Measurements from ENCODE around the gene TCERG1L. TPM values are rescaled to one million over a fixed set of nuclear protein-coding genes. Genes with fewer than 3 reads are reported as not detected.

Gene TCERG1L
- total RNA-seq, 1 donor from 2014 or later = 2.7 TPM

- no peak for DNase-seq (ENCODE audit: extremely low spot score, unreplicated experiment)
- H3K27me3 Mint-ChIP-seq = no peaks in the 10 kb centered on the region
- H3K9me3 Mint-ChIP-seq = peaks cover 3% of the 10 kb centered on the region
- no peak overlapping the region for H3K27ac Mint-ChIP-seq
- peaks cover 12% of the 10 kb centered on the region for H3K4me1 Mint-ChIP-seq (ENCODE audit: unreplicated experiment)
- no peak for TF ChIP-seq CTCF (conservative IDR thresholded peaks at IDR 0.05)
- H3K36me3 Mint-ChIP-seq = peaks cover 4% of the 10 kb centered on the region
- H3K4me3 Mint-ChIP-seq = no peak overlapping the region
These were observed 218.2 kb downstream of the TCERG1L start for GRCh38 chr10:131093346-131093745.

- Mint-ChIP-seq H3K9me3 (peaks cover 5% of the 10 kb centered on the region), H3K36me3 (peaks cover 4% of the 10 kb centered on the region), H3K27me3 (no peaks in the 10 kb centered on the region), H3K4me3 (no peak overlapping the region), H3K27ac (no peak overlapping the region), H3K4me1 (ENCODE audit: unreplicated experiment) (peaks cover 11% of the 10 kb centered on the region)
- no peak for TF ChIP-seq CTCF (conservative IDR thresholded peaks at IDR 0.05)
- no peak for DNase-seq (ENCODE audit: extremely low spot score, unreplicated experiment)
These were observed 218.6 kb downstream of the TCERG1L start for GRCh38 chr10:131092876-131093275.

GRCh38 chr10:131092386-131092785 is 219.1 kb downstream of the TCERG1L start:
- Mint-ChIP-seq H3K36me3 (peaks cover 4% of the 10 kb centered on the region), H3K4me3 (no peak overlapping the region), H3K27me3 (no peaks in the 10 kb centered on the region), H3K27ac (no peak overlapping the region), H3K9me3 (peaks cover 5% of the 10 kb centered on the region), H3K4me1 (ENCODE audit: unreplicated experiment) (peaks cover 8% of the 10 kb centered on the region)
- no peak for DNase-seq (ENCODE audit: extremely low spot score, unreplicated experiment)
- no peak for TF ChIP-seq CTCF (conservative IDR thresholded peaks at IDR 0.05)

GRCh38 chr10:131091682-131092081 is 219.8 kb downstream of the TCERG1L start:
- H3K4me1 Mint-ChIP-seq (ENCODE audit: unreplicated experiment) = peaks cover 8% of the 10 kb centered on the region
- no peaks in the 10 kb centered on the region for H3K27me3 Mint-ChIP-seq

GRCh38 chr10:131090761-131091661 is 220.5 kb downstream of the TCERG1L start:
- Mint-ChIP-seq H3K36me3 (peaks cover 4% of the 10 kb centered on the region), H3K27me3 (no peaks in the 10 kb centered on the region), H3K9me3 (peaks cover 5% of the 10 kb centered on the region), H3K4me3 (no peak overlapping the region), H3K27ac (no peak overlapping the region), H3K4me1 (ENCODE audit: unreplicated experiment) (peaks cover 8% of the 10 kb centered on the region)
- no peak for TF ChIP-seq CTCF (conservative IDR thresholded peaks at IDR 0.05)
- DNase-seq (ENCODE audit: extremely low spot score, unreplicated experiment) = no peak

More at GRCh38 chr10:131091682-131092081, 219.8 kb downstream of the TCERG1L start:
- Mint-ChIP-seq H3K4me3 (no peak overlapping the region), H3K27ac (no peak overlapping the region), H3K9me3 (peaks cover 5% of the 10 kb centered on the region), H3K36me3 (peaks cover 4% of the 10 kb centered on the region)
- DNase-seq (ENCODE audit: extremely low spot score, unreplicated experiment) = no peak
- no peak for TF ChIP-seq CTCF (conservative IDR thresholded peaks at IDR 0.05)

Data from type B pancreatic cell (in vitro differentiated cells).